OCI-LY3 (cell line): ENCODE results near the gene RNF168.

Source experiments
- EZH2phosphoT487 ChIP-seq: fragments of 200-600 bp; shearing (Covaris generic); IDR thresholded peaks from 2 replicates; pipeline ENCODE4 v1.6.1; 2018; ENCODE audit warnings: antibody characterized with exemption, mixed run types, low read depth
- TF ChIP-seq, protein P1 (sequence below): fragments of 200-600, 300-600 bp; sonication (generic); IDR thresholded peaks from 2 replicates; pipeline ENCODE4 v1.5.1; 2014; ENCODE audit warnings: antibody characterized with exemption, low read length, low read depth

- TF ChIP-seq, protein P1, sequence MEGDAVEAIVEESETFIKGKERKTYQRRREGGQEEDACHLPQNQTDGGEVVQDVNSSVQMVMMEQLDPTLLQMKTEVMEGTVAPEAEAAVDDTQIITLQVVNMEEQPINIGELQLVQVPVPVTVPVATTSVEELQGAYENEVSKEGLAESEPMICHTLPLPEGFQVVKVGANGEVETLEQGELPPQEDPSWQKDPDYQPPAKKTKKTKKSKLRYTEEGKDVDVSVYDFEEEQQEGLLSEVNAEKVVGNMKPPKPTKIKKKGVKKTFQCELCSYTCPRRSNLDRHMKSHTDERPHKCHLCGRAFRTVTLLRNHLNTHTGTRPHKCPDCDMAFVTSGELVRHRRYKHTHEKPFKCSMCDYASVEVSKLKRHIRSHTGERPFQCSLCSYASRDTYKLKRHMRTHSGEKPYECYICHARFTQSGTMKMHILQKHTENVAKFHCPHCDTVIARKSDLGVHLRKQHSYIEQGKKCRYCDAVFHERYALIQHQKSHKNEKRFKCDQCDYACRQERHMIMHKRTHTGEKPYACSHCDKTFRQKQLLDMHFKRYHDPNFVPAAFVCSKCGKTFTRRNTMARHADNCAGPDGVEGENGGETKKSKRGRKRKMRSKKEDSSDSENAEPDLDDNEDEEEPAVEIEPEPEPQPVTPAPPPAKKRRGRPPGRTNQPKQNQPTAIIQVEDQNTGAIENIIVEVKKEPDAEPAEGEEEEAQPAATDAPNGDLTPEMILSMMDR, result no peak
- no peak for TF ChIP-seq EZH2phosphoT487
These were observed 48.6 kb downstream of the RNF168 start for GRCh38 chr3:196454935-196455334.
